Keratinocyte (primary cell): Measurements from ENCODE around the gene SLC6A8. TPM values are rescaled to one million over a fixed set of nuclear protein-coding genes. Genes with fewer than 3 reads are reported as not detected.
"Not testable (repeated sequence)": the region's sequence is repeated elsewhere in the genome, so short reads cannot be mapped to it uniquely, and the experiment has no call there.

ENCODE experiments used
- DNase-seq: peaks from one replicate; pipeline ENCODE4 v3.0.0-alpha.2; 2011; ENCODE audit warnings: low read depth, missing footprints, low spot score
- FAIRE-seq: peaks from 2 replicates; lab custom pipeline; 2011; peaks lifted over from hg19 to GRCh38; lab: Jason Lieb, UNC
- H2AFZ ChIP-seq: 2 replicates; pipeline ENCODE4 v1.6.0; 2012; ENCODE audit warnings: low read length, control low read depth, inconsistent platforms; ENCODE audit not compliant: control insufficient read depth
- H3K27ac ChIP-seq: 2 replicates; pipeline ENCODE4 v1.5.1; 2011; ENCODE audit warnings: low read length; ENCODE audit not compliant: control insufficient read depth, insufficient read depth
- H3K27me3 ChIP-seq: 3 replicates; pipeline ENCODE4 v1.6.0; 2011; ENCODE audit warnings: low read length; ENCODE audit not compliant: control insufficient read depth, insufficient read depth; ENCODE audit errors: extremely low read depth
- H3K36me3 ChIP-seq, 2 experiments: 2 replicates in 1 of 2; 3 replicates in 1 of 2; pipeline ENCODE4 v1.5.1; 2011; ENCODE audit warnings: low read length in 2 of 2, mild to moderate bottlenecking in 1 of 2; ENCODE audit not compliant: control insufficient read depth in 2 of 2, insufficient read depth in 2 of 2; ENCODE audit errors: extremely low read depth in 1 of 2
- H3K4me1 ChIP-seq: 3 replicates; pipeline ENCODE4 v1.5.1; 2011; ENCODE audit warnings: low read length; ENCODE audit not compliant: control insufficient read depth, insufficient read depth; ENCODE audit errors: extremely low read depth
- H3K4me2 ChIP-seq: 3 replicates; pipeline ENCODE4 v1.6.0; 2011; ENCODE audit warnings: low read depth, low read length; ENCODE audit not compliant: control insufficient read depth, insufficient read depth; ENCODE audit errors: extremely low read depth
- H3K4me3 ChIP-seq, 3 experiments: fragments of 200-600 bp in 1 of 3; sonication (generic) in 1 of 3; 2 replicates in 2 of 3; 3 replicates in 1 of 3; pipeline ENCODE4 v1.5.1; 2011 to 2016; ENCODE audit warnings: low read length in 3 of 3, mild to moderate bottlenecking in 3 of 3, control low read depth in 2 of 3, inconsistent platforms in 1 of 3, low read depth in 1 of 3, mixed read lengths in 1 of 3, mixed run types in 1 of 3, moderate library complexity in 1 of 3; ENCODE audit not compliant: control insufficient read depth in 2 of 3, insufficient read depth in 2 of 3; ENCODE audit errors: extremely low read depth in 1 of 3
- H3K79me2 ChIP-seq: 2 replicates; pipeline ENCODE4 v1.6.0; 2012; ENCODE audit warnings: low read length; ENCODE audit not compliant: control insufficient read depth, insufficient read depth
- H3K9ac ChIP-seq: 3 replicates; pipeline ENCODE4 v1.6.0; 2011; ENCODE audit warnings: low read length; ENCODE audit not compliant: control insufficient read depth, insufficient read depth; ENCODE audit errors: extremely low read depth
- H3K9me1 ChIP-seq: 3 replicates; pipeline ENCODE4 v1.6.0; 2011; ENCODE audit warnings: low read length; ENCODE audit not compliant: control insufficient read depth, insufficient read depth; ENCODE audit errors: extremely low read depth
- H3K9me3 ChIP-seq: 2 replicates; pipeline ENCODE4 v1.5.1; 2012; ENCODE audit warnings: low read depth, low read length; ENCODE audit not compliant: control insufficient read depth
- H4K20me1 ChIP-seq: 3 replicates; pipeline ENCODE4 v1.6.0; 2011; ENCODE audit warnings: low read length; ENCODE audit not compliant: control insufficient read depth, insufficient read depth; ENCODE audit errors: extremely low read depth
- CTCF ChIP-seq, 3 experiments: IDR thresholded peaks in 1 of 3; conservative IDR thresholded peaks in 1 of 3; optimal IDR thresholded peaks in 1 of 3; 2 replicates in 2 of 3; 3 replicates in 1 of 3; pipeline versions ENCODE3 to v1.5.1; 2011; ENCODE audit warnings: low read length in 3 of 3, mild to moderate bottlenecking in 3 of 3, moderate library complexity in 2 of 3, control low read depth in 1 of 3, inconsistent platforms in 1 of 3; ENCODE audit not compliant: insufficient read depth in 2 of 3; ENCODE audit errors: extremely low read depth in 1 of 3
- EZH2 ChIP-seq: IDR thresholded peaks from one replicate; pipeline ENCODE4 v1.6.1; 2012; ENCODE audit warnings: inconsistent platforms, mild to moderate bottlenecking, low read length, moderate library complexity
- dilution Hi-C: fragments of 300-500 bp; cut with MboI; formaldehyde crosslinking; loops from one replicate; pipeline ENCODE4 v1.7.0; 2020; ENCODE audit warnings: low sequenced_read_pairs; ENCODE audit not compliant: extremely low pct_ligation_motif_present
- polyA plus RNA-seq, 5 experiments: library from polyadenylated mRNA; depleted of rRNA in 3 of 5; stranded (reverse) in 3 of 5; stranded (forward) in 1 of 5; unstranded in 1 of 5; fragments of >200 nt; gene quantifications; 1 replicate in 1 of 5; 2 replicates in 3 of 5; 3 replicates in 1 of 5; pipeline versions ENCODE4 v1.2.1 to v1.2.3, GENCODE V29; 2011 to 2012; ENCODE audit warnings: missing spikeins in 2 of 5, low read depth in 1 of 5, low replicate concordance in 1 of 5

SLC6A8 gene
- polyA plus RNA-seq, 1 donor (not counting 4 experiments of a cell fraction or from before 2014, with no cell fraction given): 33.6 TPM

GRCh38 chrX:153690466-153690865 is 2.7 kb downstream of the SLC6A8 start:
- H3K4me2 ChIP-seq: peak overlapping the region; percentile 71
- dilution Hi-C loops: no loop called here
- no peaks in the 10 kb centered on the region for H3K9me3 ChIP-seq
- H3K36me3 ChIP-seq: no peaks in the 10 kb centered on the region
- H3K4me3 ChIP-seq: peak overlapping the region in 2 of 3 experiments; percentile 18 to 48
- no peaks in the 10 kb centered on the region for H3K27me3 ChIP-seq
- no peak overlapping the region for H3K27ac ChIP-seq
- peaks cover 11% of the 10 kb centered on the region for H3K79me2 ChIP-seq
- DNase-seq (no peak), FAIRE-seq (no peak)
- peak overlapping the region; percentile 13 for H3K9ac ChIP-seq
- no peak overlapping the region for H2AFZ ChIP-seq
- no peaks in the 10 kb centered on the region for H4K20me1 ChIP-seq
- no peak for TF ChIP-seq EZH2
- TF ChIP-seq CTCF (optimal IDR thresholded peaks at IDR 0.05 in 1 of 3, IDR thresholded peaks at IDR 0.05 in 1 of 3, conservative IDR thresholded peaks at IDR 0.05 in 1 of 3; ENCODE audit: extremely low read depth in 1 of 3, insufficient read depth in 2 of 3, low read length in 3 of 3): no peak
- no peaks in the 10 kb centered on the region for H3K9me1 ChIP-seq
- peaks cover 8% of the 10 kb centered on the region for H3K4me1 ChIP-seq

GRCh38 chrX:153691032-153691827 is 3.5 kb downstream of the SLC6A8 start:
- H3K4me2 ChIP-seq, H3K9me3 ChIP-seq, H3K4me1 ChIP-seq, H3K9ac ChIP-seq, H3K4me3 ChIP-seq, H3K9me1 ChIP-seq, H2AFZ ChIP-seq, FAIRE-seq, H3K27ac ChIP-seq, dilution Hi-C loops, DNase-seq, H3K27me3 ChIP-seq, H4K20me1 ChIP-seq, H3K36me3 ChIP-seq: not testable (repeated sequence)
- H3K79me2 ChIP-seq: peaks cover 11% of the 10 kb centered on the region
